Right atrium auricular region (tissue), 2 donors: ENCODE results near the gene CTXND1. TPM values are rescaled to one million over a fixed set of nuclear protein-coding genes. Genes with fewer than 3 reads are reported as not detected.
A peak's percentile ranks its signal among the peaks of the same experiment; 100 is the strongest.

Experiments
- DNase-seq: peaks from one replicate; pipeline ENCODE4 v3.0.0-alpha.2; 2019; ENCODE audit warnings: low spot score
- H3K27ac ChIP-seq, 2 donors: fragments of 200-600 bp; sonication (generic); 1 replicate in 1 of 2; 2 replicates in 1 of 2; pipeline ENCODE4 v1.5.1; 2016 to 2019
- H3K27me3 ChIP-seq, 2 donors: fragments of 200-600 bp; sonication (generic); one replicate each; pipeline versions ENCODE4 v1.5.1 to v1.6.0; 2017 to 2019
- H3K36me3 ChIP-seq: fragments of 200-600 bp; sonication (generic); one replicate; pipeline ENCODE4 v1.5.1; 2016
- H3K4me1 ChIP-seq, 2 donors: fragments of 200-600 bp; sonication (generic); one replicate each; pipeline versions ENCODE4 v1.5.1 to v1.6.0; 2017 to 2019
- H3K4me3 ChIP-seq, 2 donors: fragments of 200-600 bp; sonication (generic); 1 replicate in 1 of 2; 2 replicates in 1 of 2; pipeline ENCODE4 v1.5.1; 2017 to 2019; ENCODE audit warnings: mild to moderate bottlenecking in 1 of 2, moderate library complexity in 1 of 2
- H3K9me3 ChIP-seq, 2 donors: fragments of 200-600 bp; sonication (generic); one replicate each; pipeline ENCODE4 v1.5.1; 2019
- CTCF ChIP-seq, 2 donors: fragments of 200-600 bp; sonication (generic); IDR thresholded peaks; one replicate each; pipeline ENCODE4 v1.5.1; 2019; ENCODE audit warnings: antibody characterized with exemption in 2 of 2
- total RNA-seq, 2 donors: library from RNA; depleted of rRNA; stranded (reverse); fragments of >200 nt; gene quantifications; one replicate each; pipeline ENCODE4 v1.1.0, GENCODE V29; 2016

CTXND1 gene
- total RNA-seq, 2 donors from 2014 or later, result 0.22 to 0.59 TPM

DNA sequence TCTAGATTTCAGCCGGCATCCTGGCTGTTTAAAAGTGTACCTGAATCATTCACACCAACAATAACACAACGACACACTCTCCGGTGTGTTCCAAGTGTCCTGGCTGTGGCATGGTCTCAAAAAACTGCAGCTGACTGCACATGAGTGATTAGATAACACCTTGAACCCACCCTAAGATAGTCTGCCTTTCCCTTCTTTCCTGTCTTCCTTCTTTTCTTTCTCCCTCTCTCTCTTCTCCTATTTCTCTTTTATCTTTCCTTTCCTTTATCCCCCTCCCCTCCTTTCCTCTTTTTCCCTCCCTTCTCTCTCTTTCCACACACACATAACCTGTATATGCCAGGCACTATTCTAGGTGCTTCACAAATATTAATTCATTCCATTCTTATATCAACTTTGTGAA, 100.4 kb downstream of the CTXND1 start:
- Histone ChIP-seq H3K36me3 (no peaks in the 10 kb centered on the region), H3K4me1 (peaks cover 0 to 18% of the 10 kb centered on the region in 2 donors), H3K9me3 (no peaks in the 10 kb centered on the region), H3K27me3 (no peaks in the 10 kb centered on the region), H3K4me3 (peak overlapping the region in 1 of 2 donors; percentile 71), H3K27ac (peak overlapping the region in 1 of 2 donors; percentile 80)
- TF ChIP-seq CTCF (IDR thresholded peaks at IDR 0.05), result no peak
- no peak for DNase-seq

GRCh38 chr15:80151148-80151547, 100.9 kb downstream of the CTXND1 start:
- Histone ChIP-seq H3K27me3 (no peaks in the 10 kb centered on the region), H3K36me3 (no peaks in the 10 kb centered on the region), H3K4me1 (peaks cover 0 to 18% of the 10 kb centered on the region in 2 donors), H3K9me3 (no peaks in the 10 kb centered on the region), H3K4me3 (no peak overlapping the region), H3K27ac (no peak overlapping the region)
- no peak for DNase-seq
- TF ChIP-seq CTCF (IDR thresholded peaks at IDR 0.05), result no peak

Other genes with a start within 250 kb of the CTXND1 start
- 100 to 1,000 TPM in 1 of 2 donors, 10 to 100 TPM in 1; 85.1 to 146 TPM for gene ZFAND6, start 192.5 kb downstream of the CTXND1 start, total RNA-seq
- gene FAH, start 99.2 kb downstream of the CTXND1 start, total RNA-seq, result 10 to 100 TPM; 14.4 to 14.6 TPM
- 1 to 10 TPM; 4.8 to 8.4 TPM for gene ARNT2, start 152.2 kb upstream of the CTXND1 start, total RNA-seq